ENCODE results near the gene SOX21.

DNA sequence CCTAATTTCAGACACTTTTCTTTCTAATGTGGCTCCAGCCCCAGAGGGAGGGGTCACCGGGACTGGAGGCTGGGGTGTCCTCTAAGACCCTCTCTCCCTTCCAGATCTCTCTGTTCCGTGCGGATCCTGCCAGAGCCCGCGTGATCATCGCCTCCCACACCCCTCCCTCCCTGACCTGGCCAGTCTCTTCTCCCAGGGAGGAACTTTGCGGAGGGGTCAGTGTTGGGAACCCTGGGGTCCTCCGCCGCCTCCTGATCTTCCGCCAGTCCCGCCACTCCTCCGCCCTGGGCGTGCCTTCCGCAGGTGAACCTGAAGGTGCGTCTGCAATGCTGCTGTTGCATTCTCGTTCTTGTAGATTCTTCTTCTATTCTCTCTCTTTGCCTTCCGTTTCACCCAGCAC, 9.1 kb downstream of the SOX21 start:
- TF ChIP-seq, protein P1, sequence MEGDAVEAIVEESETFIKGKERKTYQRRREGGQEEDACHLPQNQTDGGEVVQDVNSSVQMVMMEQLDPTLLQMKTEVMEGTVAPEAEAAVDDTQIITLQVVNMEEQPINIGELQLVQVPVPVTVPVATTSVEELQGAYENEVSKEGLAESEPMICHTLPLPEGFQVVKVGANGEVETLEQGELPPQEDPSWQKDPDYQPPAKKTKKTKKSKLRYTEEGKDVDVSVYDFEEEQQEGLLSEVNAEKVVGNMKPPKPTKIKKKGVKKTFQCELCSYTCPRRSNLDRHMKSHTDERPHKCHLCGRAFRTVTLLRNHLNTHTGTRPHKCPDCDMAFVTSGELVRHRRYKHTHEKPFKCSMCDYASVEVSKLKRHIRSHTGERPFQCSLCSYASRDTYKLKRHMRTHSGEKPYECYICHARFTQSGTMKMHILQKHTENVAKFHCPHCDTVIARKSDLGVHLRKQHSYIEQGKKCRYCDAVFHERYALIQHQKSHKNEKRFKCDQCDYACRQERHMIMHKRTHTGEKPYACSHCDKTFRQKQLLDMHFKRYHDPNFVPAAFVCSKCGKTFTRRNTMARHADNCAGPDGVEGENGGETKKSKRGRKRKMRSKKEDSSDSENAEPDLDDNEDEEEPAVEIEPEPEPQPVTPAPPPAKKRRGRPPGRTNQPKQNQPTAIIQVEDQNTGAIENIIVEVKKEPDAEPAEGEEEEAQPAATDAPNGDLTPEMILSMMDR (IDR thresholded peaks at IDR 0.05): no peak
- no peak for TF ChIP-seq POLR2A (IDR thresholded peaks at IDR 0.05)
